WERI-Rb-1 (cell line): ENCODE results near the gene PUDP.

Experiments used
- DNase-seq: peaks from one replicate; pipeline ENCODE4 v3.0.0-alpha.2; 2020
- H3K27ac ChIP-seq: fragments of 250-450 bp; sonication (Bioruptor Pico); 2 replicates; pipeline ENCODE4 v1.5.1; 2020; ENCODE audit warnings: mild to moderate bottlenecking, moderate library complexity
- H3K27me3 ChIP-seq: fragments of 250-450 bp; sonication (Bioruptor Pico); 2 replicates; pipeline ENCODE4 v1.5.1; 2021; ENCODE audit warnings: mild to moderate bottlenecking, low read depth, moderate library complexity; ENCODE audit not compliant: insufficient read depth, severe bottlenecking
- H3K36me3 ChIP-seq: fragments of 250-450 bp; sonication (Bioruptor Pico); 2 replicates; pipeline ENCODE4 v1.5.1; 2020; ENCODE audit warnings: mild to moderate bottlenecking, moderate library complexity
- H3K4me3 ChIP-seq: 2 replicates; pipeline ENCODE4 v1.5.1; 2011; ENCODE audit warnings: low read depth, mild to moderate bottlenecking, control low read depth, low read length
- H3K9me3 ChIP-seq: fragments of 250-450 bp; sonication (Bioruptor Pico); 2 replicates; pipeline ENCODE4 v1.5.1; 2021; ENCODE audit warnings: mild to moderate bottlenecking, moderate library complexity; ENCODE audit not compliant: severe bottlenecking
- CTCF ChIP-seq: IDR thresholded peaks from 2 replicates; pipeline ENCODE4 v1.5.1; 2011; ENCODE audit warnings: low read depth, mild to moderate bottlenecking, control low read depth, inconsistent platforms, low read length

The PUDP gene

GRCh38 chrX:7060444-7060843 lies 87.5 kb downstream of the PUDP start:
- DNase-seq = no peak
- H3K4me3 ChIP-seq = no peak overlapping the region
- peaks cover 26% of the 10 kb centered on the region for H3K36me3 ChIP-seq
- H3K9me3 ChIP-seq = no peaks in the 10 kb centered on the region
- H3K27me3 ChIP-seq = no peaks in the 10 kb centered on the region
- no peak for TF ChIP-seq CTCF
- no peak overlapping the region for H3K27ac ChIP-seq

- TF ChIP-seq CTCF = no peak
- Histone ChIP-seq H3K4me3 (no peak overlapping the region), H3K27me3 (no peaks in the 10 kb centered on the region), H3K9me3 (no peaks in the 10 kb centered on the region), H3K36me3 (peaks cover 26% of the 10 kb centered on the region), H3K27ac (no peak overlapping the region)
- DNase-seq = no peak
These were observed 88.1 kb downstream of the PUDP start for GRCh38 chrX:7059859-7060258.

- DNase-seq = no peak
- no peak for TF ChIP-seq CTCF
- no peaks in the 10 kb centered on the region for H3K27me3 ChIP-seq
- H3K27ac ChIP-seq = no peak overlapping the region
- no peaks in the 10 kb centered on the region for H3K9me3 ChIP-seq
- peaks cover 26% of the 10 kb centered on the region for H3K36me3 ChIP-seq
- H3K4me3 ChIP-seq = no peak overlapping the region
These were observed 88.6 kb downstream of the PUDP start for GRCh38 chrX:7059214-7059838.

GRCh38 chrX:7055386-7056137 lies 92.4 kb downstream of the PUDP start:
- Histone ChIP-seq H3K4me3 (no peak overlapping the region), H3K27me3 (no peaks in the 10 kb centered on the region), H3K27ac (no peak overlapping the region), H3K9me3 (no peaks in the 10 kb centered on the region), H3K36me3 (peaks cover 20% of the 10 kb centered on the region)
- no peak for TF ChIP-seq CTCF
- DNase-seq = no peak

GRCh38 chrX:7054219-7055216 lies 93.4 kb downstream of the PUDP start:
- H3K27me3 ChIP-seq = no peaks in the 10 kb centered on the region
- H3K36me3 ChIP-seq = peaks cover 26% of the 10 kb centered on the region
- H3K9me3 ChIP-seq = no peaks in the 10 kb centered on the region
- no peak for TF ChIP-seq CTCF
- H3K4me3 ChIP-seq = no peak overlapping the region
- H3K27ac ChIP-seq = no peak overlapping the region
- DNase-seq = no peak
